Activated CD8-positive, alpha-beta memory T cell treated with anti-CD3 and anti-CD28 coated beads for 4 hours (primary cell): ENCODE measurements around the gene OGFRL1.
A peak's percentile ranks its signal among the peaks of the same experiment; 100 is the strongest.
"Not testable (repeated sequence)": the region's sequence is repeated elsewhere in the genome, so short reads cannot be mapped to it uniquely, and the experiment has no call there.

Experiments
- DNase-seq, 2 donors: peaks; one replicate each; pipeline ENCODE4 v3.0.0-alpha.2; 2020; ENCODE audit warnings: low read depth in 2 of 2

OGFRL1 gene

GRCh38 chr6:71288228-71289038 is at the start of gene OGFRL1:
TSS of gene OGFRL1 (plus strand) at chr6:71288811. CDS start at chr6:71288937, 126 bp downstream.
- peak; percentile 30 to 34 for DNase-seq

- DNase-seq: no peak
These were observed 48.9 kb upstream of the OGFRL1 start for GRCh38 chr6:71239694-71240093.

- no peak for DNase-seq
These were observed 43.2 kb upstream of the OGFRL1 start for GRCh38 chr6:71245265-71246049.

GRCh38 chr6:71246596-71246995 is 42.0 kb upstream of the OGFRL1 start:
- no peak for DNase-seq

GRCh38 chr6:71248306-71248765 is 40.3 kb upstream of the OGFRL1 start:
- no peak for DNase-seq

- DNase-seq: no peak
These were observed 39.6 kb upstream of the OGFRL1 start for GRCh38 chr6:71248878-71249544.

DNA sequence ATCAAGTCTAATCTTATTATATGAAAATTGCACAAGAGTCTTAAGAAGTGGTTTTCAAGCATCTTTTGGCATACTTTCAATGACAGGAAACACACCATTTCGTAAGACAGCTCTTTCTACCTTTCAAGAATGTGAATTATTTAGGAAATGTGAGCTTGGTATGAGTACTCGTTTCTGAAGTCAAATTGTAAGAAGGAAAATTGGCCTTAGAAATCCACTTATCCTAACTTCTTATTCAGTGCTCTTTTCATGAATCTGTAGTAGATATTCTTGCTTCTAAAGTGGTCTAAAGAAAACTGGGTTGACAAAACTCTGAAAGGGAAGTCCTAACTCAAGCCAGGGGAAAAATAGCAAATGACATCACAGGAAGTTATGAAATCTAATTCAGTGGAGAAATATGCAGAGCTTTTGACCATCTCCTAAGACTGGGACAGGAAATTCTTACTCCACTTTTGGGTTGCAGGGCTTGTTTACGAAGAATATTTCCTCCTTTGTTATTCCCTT is 38.5 kb upstream of the OGFRL1 start:
- DNase-seq: no peak

DNA sequence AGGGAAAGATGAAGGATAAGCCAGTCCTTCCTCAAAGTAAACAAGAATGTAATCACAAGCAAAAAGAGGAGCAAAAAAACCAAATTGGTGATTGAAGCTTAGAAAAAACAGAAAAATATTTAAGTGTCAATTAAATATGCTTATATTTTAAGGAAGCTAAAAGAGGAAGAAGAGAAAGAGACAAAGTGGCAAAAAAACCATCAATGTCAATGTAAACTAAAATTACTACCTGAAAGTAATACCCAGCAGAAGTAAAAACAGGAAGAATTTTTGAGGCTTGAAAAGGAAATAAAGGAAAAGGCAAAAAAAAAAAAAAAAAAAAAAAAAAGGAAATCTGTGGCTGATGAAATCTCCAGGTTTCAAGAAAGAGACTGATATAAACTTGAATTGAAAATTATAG is 36.2 kb upstream of the OGFRL1 start:
- no peak for DNase-seq

GRCh38 chr6:71252960-71253359 is 35.7 kb upstream of the OGFRL1 start:
- DNase-seq: no peak

DNA sequence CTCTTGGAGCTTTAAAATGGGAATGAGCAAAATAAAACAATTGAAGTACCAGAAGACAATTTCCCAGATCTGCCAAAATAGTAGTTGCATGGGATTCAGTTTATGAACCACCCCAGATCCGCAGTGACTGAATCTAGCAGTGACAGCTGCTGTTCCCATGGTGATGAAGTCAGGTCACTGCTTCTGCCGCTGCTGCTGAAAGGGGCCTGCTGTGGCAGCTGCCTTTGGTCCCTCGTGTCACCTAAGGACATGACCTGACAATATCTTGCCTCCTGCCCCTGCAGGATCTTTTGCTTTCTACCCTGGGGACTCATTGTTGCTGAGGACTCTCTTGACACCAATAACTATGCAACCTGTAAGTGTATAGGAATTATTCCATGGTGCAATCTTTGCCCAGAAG is 34.3 kb upstream of the OGFRL1 start:
- DNase-seq: no peak

GRCh38 chr6:71258078-71258866 is 30.3 kb upstream of the OGFRL1 start:
- DNase-seq: no peak

DNA sequence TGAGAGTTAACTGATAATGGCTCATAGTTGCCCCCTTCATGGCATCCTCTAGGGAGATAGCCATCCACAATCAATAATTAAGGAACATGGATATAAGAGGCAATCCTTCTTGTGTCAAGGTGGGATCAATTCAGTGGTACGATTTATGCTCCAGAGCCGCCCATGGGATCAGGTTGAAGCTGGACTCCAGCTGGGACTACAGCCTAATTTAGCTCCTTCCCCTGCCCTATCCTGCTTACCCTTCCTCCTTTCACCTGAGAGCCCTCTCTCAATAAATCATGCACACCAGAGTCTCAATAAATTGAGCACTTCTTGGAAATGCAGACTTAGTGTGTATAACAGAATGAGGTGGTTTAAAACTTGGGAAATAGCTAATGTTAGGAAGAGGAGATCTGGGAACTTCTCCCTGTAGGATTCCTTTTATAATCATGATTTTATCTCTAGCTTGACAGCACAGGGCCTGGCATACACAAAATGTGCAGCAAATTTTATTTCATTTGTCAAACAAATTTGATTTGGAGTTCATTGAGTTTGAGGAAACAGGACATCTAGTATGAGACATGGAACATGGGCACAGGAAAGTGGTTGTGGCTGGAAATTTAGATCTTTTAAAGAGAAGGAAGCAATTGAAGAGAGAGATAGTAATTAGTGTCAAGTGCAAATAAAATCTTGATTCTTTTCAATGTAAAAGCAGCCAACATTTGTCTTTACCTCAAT is 28.6 kb upstream of the OGFRL1 start:
- no peak for DNase-seq

GRCh38 chr6:71262914-71263313 is 25.7 kb upstream of the OGFRL1 start:
- DNase-seq: no peak

- not testable (repeated sequence) for DNase-seq
These were observed 22.2 kb upstream of the OGFRL1 start for GRCh38 chr6:71266392-71266791.

GRCh38 chr6:71268735-71269437 is 19.7 kb upstream of the OGFRL1 start:
- DNase-seq: no peak

DNA sequence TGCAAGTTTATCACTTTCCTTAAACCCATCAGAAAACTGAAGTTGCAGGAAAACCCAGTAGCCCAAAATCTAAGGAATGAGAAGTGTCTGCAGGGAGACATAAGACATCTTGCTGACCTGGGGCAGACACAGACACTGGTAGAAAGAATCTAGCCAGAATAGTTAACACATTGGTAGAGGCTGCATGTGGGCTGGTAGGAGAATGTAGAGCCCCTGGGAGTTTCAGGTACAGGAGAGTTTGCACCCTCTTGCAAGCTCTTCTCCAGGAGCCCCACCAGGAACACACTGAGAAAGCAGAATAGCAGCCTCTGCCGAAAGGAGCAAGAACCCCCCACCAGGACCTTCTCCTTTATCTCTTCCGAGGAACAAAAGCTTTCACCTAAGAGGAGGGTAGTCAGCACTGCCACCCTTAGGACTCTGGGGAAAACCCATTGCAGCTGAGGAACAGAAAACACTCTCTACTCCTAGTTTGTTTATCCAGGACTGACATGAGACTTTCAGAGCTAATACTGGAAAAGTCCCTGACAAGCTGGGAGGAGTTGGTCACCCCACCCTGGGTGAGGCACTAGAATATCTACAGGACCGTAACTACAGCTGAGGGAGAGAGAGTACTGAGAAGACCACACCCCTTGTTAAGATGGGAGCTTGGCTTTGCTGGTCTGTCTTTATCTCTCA is 10.5 kb upstream of the OGFRL1 start:
- no peak for DNase-seq

- DNase-seq: no peak
These were observed 9.3 kb upstream of the OGFRL1 start for GRCh38 chr6:71279321-71279720.

- no peak for DNase-seq
These were observed 8.9 kb upstream of the OGFRL1 start for GRCh38 chr6:71279740-71280139.

GRCh38 chr6:71280701-71281100 is 7.9 kb upstream of the OGFRL1 start:
- no peak for DNase-seq
